HEK293 (cell line): ENCODE data around the gene MAP3K14.

Source experiments
- GLIS1 ChIP-seq: fragments of 450-650 bp; formaldehyde crosslinking; IDR thresholded peaks from 2 replicates; pipeline ENCODE4 v1.5.1; 2016; ENCODE audit warnings: missing biosample characterization, missing genetic modification characterization
- MYNN ChIP-seq: fragments of 450-650 bp; formaldehyde crosslinking; IDR thresholded peaks from 2 replicates; pipeline ENCODE4 v1.5.1; 2016; ENCODE audit warnings: missing biosample characterization, missing genetic modification characterization, borderline replicate concordance
- MZF1 ChIP-seq: fragments of 450-650 bp; formaldehyde crosslinking; IDR thresholded peaks from 2 replicates; pipeline ENCODE4 v1.5.1; 2017; ENCODE audit warnings: missing biosample characterization, missing genetic modification characterization, borderline replicate concordance
- SETDB1 ChIP-seq: IDR thresholded peaks from one replicate; pipeline ENCODE4 v1.6.1; 2017; ENCODE audit warnings: mild to moderate bottlenecking, low read length, moderate library complexity, mixed read lengths; ENCODE audit not compliant: insufficient read length
- ZBTB7A ChIP-seq: fragments of 450-650 bp; formaldehyde crosslinking; IDR thresholded peaks from 2 replicates; pipeline ENCODE4 v1.5.1; 2016; ENCODE audit warnings: low read depth, missing biosample characterization, missing genetic modification characterization
- ZEB2 ChIP-seq: fragments of 450-650 bp; formaldehyde crosslinking; IDR thresholded peaks from 2 replicates; pipeline ENCODE4 v1.5.1; 2016; ENCODE audit warnings: missing biosample characterization, missing genetic modification characterization
- ZFHX2 ChIP-seq: fragments of 450-650 bp; formaldehyde crosslinking; conservative IDR thresholded peaks from 2 replicates; pipeline ENCODE4 v1.5.1; 2016; ENCODE audit warnings: missing biosample characterization, missing genetic modification characterization
- ZNF114 ChIP-seq: fragments of 450-650 bp; formaldehyde crosslinking; IDR thresholded peaks from 2 replicates; pipeline ENCODE4 v1.5.0; 2017; ENCODE audit warnings: missing biosample characterization, missing genetic modification characterization
- ZNF175 ChIP-seq: fragments of 450-650 bp; formaldehyde crosslinking; IDR thresholded peaks from 2 replicates; pipeline ENCODE4 v1.5.1; 2016; ENCODE audit warnings: missing biosample characterization, missing genetic modification characterization
- ZNF184 ChIP-seq: fragments of 450-650 bp; IDR thresholded peaks from 2 replicates; pipeline ENCODE4 v1.5.1; 2018; ENCODE audit warnings: missing biosample characterization, mild to moderate bottlenecking, missing genetic modification characterization
- ZNF214 ChIP-seq: fragments of 450-650 bp; formaldehyde crosslinking; IDR thresholded peaks from 2 replicates; pipeline ENCODE4 v1.5.1; 2017; ENCODE audit warnings: missing biosample characterization, mild to moderate bottlenecking, missing genetic modification characterization, borderline replicate concordance
- ZNF239 ChIP-seq: fragments of 450-650 bp; formaldehyde crosslinking; IDR thresholded peaks from 2 replicates; pipeline ENCODE4 v1.5.1; 2016; ENCODE audit warnings: missing biosample characterization, missing genetic modification characterization
- ZNF274 ChIP-seq, 2 experiments: fragments of 200-500 bp in 1 of 2; fragments of 450-650 bp in 1 of 2; sonication (Bioruptor generic) in 1 of 2; formaldehyde crosslinking in 1 of 2; IDR thresholded peaks; 2 replicates each; pipeline versions ENCODE4 v1.5.1 to v1.6.1; 2014 to 2016; ENCODE audit warnings: borderline replicate concordance in 1 of 2, inconsistent platforms in 1 of 2, low read length in 1 of 2, missing biosample characterization in 1 of 2, missing genetic modification characterization in 1 of 2
- ZNF311 ChIP-seq: fragments of 450-650 bp; formaldehyde crosslinking; IDR thresholded peaks from 2 replicates; pipeline ENCODE4 v1.5.1; 2017; ENCODE audit warnings: missing biosample characterization, missing genetic modification characterization, borderline replicate concordance
- ZNF350 ChIP-seq: fragments of 450-650 bp; formaldehyde crosslinking; IDR thresholded peaks from 2 replicates; pipeline ENCODE4 v1.5.0; 2017; ENCODE audit warnings: missing biosample characterization, mild to moderate bottlenecking, missing genetic modification characterization
- ZNF391 ChIP-seq: fragments of 450-650 bp; formaldehyde crosslinking; IDR thresholded peaks from 2 replicates; pipeline ENCODE4 v1.5.1; 2016; ENCODE audit warnings: low read depth, missing biosample characterization, missing genetic modification characterization, borderline replicate concordance
- ZNF426 ChIP-seq: fragments of 450-650 bp; formaldehyde crosslinking; IDR thresholded peaks from 2 replicates; pipeline ENCODE4 v1.5.1; 2017; ENCODE audit warnings: missing biosample characterization, missing genetic modification characterization, mild to moderate bottlenecking, inconsistent platforms, moderate library complexity
- ZNF544 ChIP-seq: fragments of 450-650 bp; formaldehyde crosslinking; IDR thresholded peaks from 2 replicates; pipeline ENCODE4 v1.5.0; 2017; ENCODE audit warnings: missing biosample characterization, missing genetic modification characterization
- ZNF571 ChIP-seq: fragments of 450-650 bp; formaldehyde crosslinking; IDR thresholded peaks from 2 replicates; pipeline ENCODE4 v1.5.0; 2017; ENCODE audit warnings: missing biosample characterization, missing genetic modification characterization
- ZNF610 ChIP-seq: fragments of 450-650 bp; formaldehyde crosslinking; IDR thresholded peaks from 2 replicates; pipeline ENCODE4 v1.5.1; 2016; ENCODE audit warnings: missing biosample characterization, missing genetic modification characterization, borderline replicate concordance
- ZNF621 ChIP-seq: fragments of 450-650 bp; formaldehyde crosslinking; IDR thresholded peaks from 2 replicates; pipeline ENCODE4 v1.5.1; 2017; ENCODE audit warnings: missing biosample characterization, missing genetic modification characterization
- ZNF837 ChIP-seq: fragments of 450-650 bp; formaldehyde crosslinking; IDR thresholded peaks from 2 replicates; pipeline ENCODE4 v1.5.1; 2016; ENCODE audit warnings: missing biosample characterization, missing genetic modification characterization
- ZSCAN16 ChIP-seq: fragments of 450-650 bp; formaldehyde crosslinking; IDR thresholded peaks from 2 replicates; pipeline ENCODE4 v1.5.1; 2016; ENCODE audit warnings: missing biosample characterization, missing genetic modification characterization
- TF ChIP-seq, protein P1 (sequence below): fragments of 450-650 bp; formaldehyde crosslinking; IDR thresholded peaks from 2 replicates; pipeline ENCODE4 v1.5.1; 2016; ENCODE audit warnings: missing biosample characterization, missing genetic modification characterization
- TF ChIP-seq, protein P2 (sequence below): fragments of 450-650 bp; formaldehyde crosslinking; IDR thresholded peaks from 2 replicates; pipeline ENCODE4 v1.5.1; 2016; ENCODE audit warnings: missing biosample characterization, missing genetic modification characterization
- TF ChIP-seq, protein P3 (sequence below): fragments of 450-650 bp; formaldehyde crosslinking; IDR thresholded peaks from 2 replicates; pipeline ENCODE4 v1.5.1; 2016; ENCODE audit warnings: missing biosample characterization, missing genetic modification characterization
- TF ChIP-seq, protein P4 (sequence below): fragments of 450-650 bp; formaldehyde crosslinking; IDR thresholded peaks from 2 replicates; pipeline ENCODE4 v1.5.1; 2016; ENCODE audit warnings: missing biosample characterization, missing genetic modification characterization
- TF ChIP-seq, protein P5 (sequence below): fragments of 450-650 bp; formaldehyde crosslinking; IDR thresholded peaks from 2 replicates; pipeline ENCODE4 v1.5.1; 2016; ENCODE audit warnings: missing biosample characterization, missing genetic modification characterization
- TF ChIP-seq, protein P6 (sequence below): fragments of 450-650 bp; formaldehyde crosslinking; IDR thresholded peaks from 2 replicates; pipeline ENCODE4 v1.5.1; 2016; ENCODE audit warnings: missing biosample characterization, missing genetic modification characterization

Gene MAP3K14

DNA sequence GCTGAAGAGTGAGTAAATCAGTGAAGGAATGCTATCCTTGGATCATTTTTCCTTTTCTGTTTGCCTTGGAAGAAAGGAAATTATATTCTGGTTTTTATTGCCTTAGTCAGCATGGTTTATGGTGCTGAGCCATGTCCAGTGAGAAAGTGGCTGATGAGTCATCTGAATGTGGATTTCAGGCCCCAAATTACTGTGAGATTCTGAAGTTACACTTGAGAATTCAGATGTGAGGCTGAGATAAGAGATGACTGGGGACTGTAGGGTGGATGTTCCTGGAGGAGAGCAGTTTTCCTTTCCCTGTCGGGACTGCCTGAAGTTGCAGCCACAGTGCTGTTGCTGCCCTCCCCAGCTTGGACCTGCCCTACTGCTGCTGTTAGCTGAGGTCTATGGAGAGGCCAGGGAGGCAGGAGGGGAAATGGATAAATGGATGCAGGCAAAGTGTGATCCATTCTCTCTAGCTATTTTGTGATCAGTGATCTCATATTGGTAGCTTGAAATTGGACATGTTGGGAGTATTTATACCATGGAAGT is 4.2 kb upstream of the MAP3K14 start (continued):
- TF ChIP-seq ZEB2, result peak; percentile 99
- no peak for TF ChIP-seq ZNF239 (tag by site-specific recombination)
- no peak for TF ChIP-seq ZNF837
- TF ChIP-seq ZSCAN16 (tag by site-specific recombination), result no peak
- no peak for TF ChIP-seq ZNF214 (tag by site-specific recombination)
- peak; percentile 61; the same call in 1 of the 2 replicates for TF ChIP-seq ZNF184 (tag by site-specific recombination)
- peak; percentile 78 for TF ChIP-seq GLIS1 (tag by site-specific recombination)
- no peak for TF ChIP-seq ZNF114
- peak; percentile 72; the same call in 1 of the 2 replicates for TF ChIP-seq MZF1 (tag by site-specific recombination)
- TF ChIP-seq, protein P1, sequence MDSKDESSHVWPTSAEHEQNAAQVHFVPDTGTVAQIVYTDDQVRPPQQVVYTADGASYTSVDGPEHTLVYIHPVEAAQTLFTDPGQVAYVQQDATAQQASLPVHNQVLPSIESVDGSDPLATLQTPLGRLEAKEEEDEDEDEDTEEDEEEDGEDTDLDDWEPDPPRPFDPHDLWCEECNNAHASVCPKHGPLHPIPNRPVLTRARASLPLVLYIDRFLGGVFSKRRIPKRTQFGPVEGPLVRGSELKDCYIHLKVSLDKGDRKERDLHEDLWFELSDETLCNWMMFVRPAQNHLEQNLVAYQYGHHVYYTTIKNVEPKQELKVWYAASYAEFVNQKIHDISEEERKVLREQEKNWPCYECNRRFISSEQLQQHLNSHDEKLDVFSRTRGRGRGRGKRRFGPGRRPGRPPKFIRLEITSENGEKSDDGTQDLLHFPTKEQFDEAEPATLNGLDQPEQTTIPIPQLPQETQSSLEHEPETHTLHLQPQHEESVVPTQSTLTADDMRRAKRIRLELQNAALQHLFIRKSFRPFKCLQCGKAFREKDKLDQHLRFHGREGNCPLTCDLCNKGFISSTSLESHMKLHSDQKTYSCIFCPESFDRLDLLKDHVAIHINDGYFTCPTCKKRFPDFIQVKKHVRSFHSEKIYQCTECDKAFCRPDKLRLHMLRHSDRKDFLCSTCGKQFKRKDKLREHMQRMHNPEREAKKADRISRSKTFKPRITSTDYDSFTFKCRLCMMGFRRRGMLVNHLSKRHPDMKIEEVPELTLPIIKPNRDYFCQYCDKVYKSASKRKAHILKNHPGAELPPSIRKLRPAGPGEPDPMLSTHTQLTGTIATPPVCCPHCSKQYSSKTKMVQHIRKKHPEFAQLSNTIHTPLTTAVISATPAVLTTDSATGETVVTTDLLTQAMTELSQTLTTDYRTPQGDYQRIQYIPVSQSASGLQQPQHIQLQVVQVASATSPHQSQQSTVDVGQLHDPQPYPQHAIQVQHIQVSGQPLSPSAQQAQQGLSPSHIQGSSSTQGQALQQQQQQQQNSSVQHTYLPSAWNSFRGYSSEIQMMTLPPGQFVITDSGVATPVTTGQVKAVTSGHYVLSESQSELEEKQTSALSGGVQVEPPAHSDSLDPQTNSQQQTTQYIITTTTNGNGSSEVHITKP (tag by site-specific recombination), result peak; percentile 93
- TF ChIP-seq, protein P2, sequence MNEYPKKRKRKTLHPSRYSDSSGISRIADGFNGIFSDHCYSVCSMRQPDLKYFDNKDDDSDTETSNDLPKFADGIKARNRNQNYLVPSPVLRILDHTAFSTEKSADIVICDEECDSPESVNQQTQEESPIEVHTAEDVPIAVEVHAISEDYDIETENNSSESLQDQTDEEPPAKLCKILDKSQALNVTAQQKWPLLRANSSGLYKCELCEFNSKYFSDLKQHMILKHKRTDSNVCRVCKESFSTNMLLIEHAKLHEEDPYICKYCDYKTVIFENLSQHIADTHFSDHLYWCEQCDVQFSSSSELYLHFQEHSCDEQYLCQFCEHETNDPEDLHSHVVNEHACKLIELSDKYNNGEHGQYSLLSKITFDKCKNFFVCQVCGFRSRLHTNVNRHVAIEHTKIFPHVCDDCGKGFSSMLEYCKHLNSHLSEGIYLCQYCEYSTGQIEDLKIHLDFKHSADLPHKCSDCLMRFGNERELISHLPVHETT, result peak; percentile 96
- no peak for TF ChIP-seq ZNF350 (tag by site-specific recombination)
- TF ChIP-seq ZNF621 (tag by site-specific recombination), result no peak
- TF ChIP-seq, protein P3, sequence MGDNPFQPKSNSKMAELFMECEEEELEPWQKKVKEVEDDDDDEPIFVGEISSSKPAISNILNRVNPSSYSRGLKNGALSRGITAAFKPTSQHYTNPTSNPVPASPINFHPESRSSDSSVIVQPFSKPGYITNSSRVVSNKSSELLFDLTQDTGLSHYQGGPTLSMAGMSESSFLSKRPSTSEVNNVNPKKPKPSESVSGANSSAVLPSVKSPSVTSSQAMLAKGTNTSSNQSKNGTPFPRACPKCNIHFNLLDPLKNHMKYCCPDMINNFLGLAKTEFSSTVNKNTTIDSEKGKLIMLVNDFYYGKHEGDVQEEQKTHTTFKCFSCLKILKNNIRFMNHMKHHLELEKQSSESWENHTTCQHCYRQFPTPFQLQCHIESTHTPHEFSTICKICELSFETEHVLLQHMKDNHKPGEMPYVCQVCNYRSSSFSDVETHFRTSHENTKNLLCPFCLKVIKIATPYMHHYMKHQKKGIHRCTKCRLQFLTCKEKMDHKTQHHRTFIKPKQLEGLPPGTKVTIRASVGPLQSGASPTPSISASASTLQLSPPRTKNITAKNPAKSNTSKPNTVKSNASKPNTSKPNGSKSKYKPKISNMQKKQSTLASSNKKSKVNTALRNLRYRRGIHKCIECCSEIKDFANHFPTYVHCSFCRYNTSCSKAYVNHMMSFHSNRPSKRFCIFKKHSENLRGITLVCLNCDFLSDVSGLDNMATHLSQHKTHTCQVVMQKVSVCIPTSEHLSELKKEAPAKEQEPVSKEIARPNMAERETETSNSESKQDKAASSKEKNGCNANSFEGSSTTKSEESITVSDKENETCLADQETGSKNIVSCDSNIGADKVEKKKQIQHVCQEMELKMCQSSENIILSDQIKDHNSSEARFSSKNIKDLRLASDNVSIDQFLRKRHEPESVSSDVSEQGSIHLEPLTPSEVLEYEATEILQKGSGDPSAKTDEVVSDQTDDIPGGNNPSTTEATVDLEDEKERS (tag by site-specific recombination), result no peak
- TF ChIP-seq MYNN (tag by site-specific recombination), result no peak; the same call in 1 of the 2 replicates
- no peak for TF ChIP-seq ZFHX2 (tag by site-specific recombination)
- TF ChIP-seq ZNF274 (IDR thresholded peaks at IDR 0.05; ENCODE audit: low read length), result no peak
- no peak for TF ChIP-seq ZNF274 (tag by site-specific recombination; IDR thresholded peaks at IDR 0.05; ENCODE audit: borderline replicate concordance)
- TF ChIP-seq, protein P4, sequence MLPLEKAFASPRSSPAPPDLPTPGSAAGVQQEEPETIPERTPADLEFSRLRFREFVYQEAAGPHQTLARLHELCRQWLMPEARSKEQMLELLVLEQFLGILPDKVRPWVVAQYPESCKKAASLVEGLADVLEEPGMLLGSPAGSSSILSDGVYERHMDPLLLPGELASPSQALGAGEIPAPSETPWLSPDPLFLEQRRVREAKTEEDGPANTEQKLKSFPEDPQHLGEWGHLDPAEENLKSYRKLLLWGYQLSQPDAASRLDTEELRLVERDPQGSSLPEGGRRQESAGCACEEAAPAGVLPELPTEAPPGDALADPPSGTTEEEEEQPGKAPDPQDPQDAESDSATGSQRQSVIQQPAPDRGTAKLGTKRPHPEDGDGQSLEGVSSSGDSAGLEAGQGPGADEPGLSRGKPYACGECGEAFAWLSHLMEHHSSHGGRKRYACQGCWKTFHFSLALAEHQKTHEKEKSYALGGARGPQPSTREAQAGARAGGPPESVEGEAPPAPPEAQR (tag by site-specific recombination), result no peak
- no peak for TF ChIP-seq SETDB1
- TF ChIP-seq, protein P5, sequence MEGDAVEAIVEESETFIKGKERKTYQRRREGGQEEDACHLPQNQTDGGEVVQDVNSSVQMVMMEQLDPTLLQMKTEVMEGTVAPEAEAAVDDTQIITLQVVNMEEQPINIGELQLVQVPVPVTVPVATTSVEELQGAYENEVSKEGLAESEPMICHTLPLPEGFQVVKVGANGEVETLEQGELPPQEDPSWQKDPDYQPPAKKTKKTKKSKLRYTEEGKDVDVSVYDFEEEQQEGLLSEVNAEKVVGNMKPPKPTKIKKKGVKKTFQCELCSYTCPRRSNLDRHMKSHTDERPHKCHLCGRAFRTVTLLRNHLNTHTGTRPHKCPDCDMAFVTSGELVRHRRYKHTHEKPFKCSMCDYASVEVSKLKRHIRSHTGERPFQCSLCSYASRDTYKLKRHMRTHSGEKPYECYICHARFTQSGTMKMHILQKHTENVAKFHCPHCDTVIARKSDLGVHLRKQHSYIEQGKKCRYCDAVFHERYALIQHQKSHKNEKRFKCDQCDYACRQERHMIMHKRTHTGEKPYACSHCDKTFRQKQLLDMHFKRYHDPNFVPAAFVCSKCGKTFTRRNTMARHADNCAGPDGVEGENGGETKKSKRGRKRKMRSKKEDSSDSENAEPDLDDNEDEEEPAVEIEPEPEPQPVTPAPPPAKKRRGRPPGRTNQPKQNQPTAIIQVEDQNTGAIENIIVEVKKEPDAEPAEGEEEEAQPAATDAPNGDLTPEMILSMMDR (tag by site-specific recombination), result no peak
- TF ChIP-seq ZNF571, result no peak
- TF ChIP-seq, protein P6, sequence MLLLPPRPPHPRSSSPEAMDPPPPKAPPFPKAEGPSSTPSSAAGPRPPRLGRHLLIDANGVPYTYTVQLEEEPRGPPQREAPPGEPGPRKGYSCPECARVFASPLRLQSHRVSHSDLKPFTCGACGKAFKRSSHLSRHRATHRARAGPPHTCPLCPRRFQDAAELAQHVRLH (tag by site-specific recombination), result no peak; the same call in 1 of the 2 replicates
- no peak for TF ChIP-seq ZNF544 (tag by site-specific recombination)
- TF ChIP-seq ZNF311, result no peak
- no peak for TF ChIP-seq ZNF610 (tag by site-specific recombination)
- peak; percentile 93; the same call in 1 of the 2 replicates for TF ChIP-seq ZNF391 (tag by site-specific recombination)
- no peak for TF ChIP-seq ZNF175 (tag by site-specific recombination)
- no peak for TF ChIP-seq ZBTB7A (tag by site-specific recombination)
- no peak for TF ChIP-seq ZNF426 (tag by site-specific recombination)
